Psoas muscle (tissue), 8 donors: ENCODE measurements around the gene DOCK3. TPM values are rescaled to one million over a fixed set of nuclear protein-coding genes. Genes with fewer than 3 reads are reported as not detected.

Source experiments
- ATAC-seq, 4 donors: fragments of 200-7000 bp; cut with Tn5 transposase; one replicate each; pipeline ENCODE4 v1.9.1; 2020; ENCODE audit warnings: moderate library complexity in 3 of 4, mild to moderate bottlenecking in 2 of 4
- DNase-seq, 2 donors: peaks; one replicate each; pipeline ENCODE4 v3.0.0-alpha.2; 2020
- H3K27ac ChIP-seq: fragments of 200-600 bp; one replicate; pipeline ENCODE4 v1.8.0; 2022
- H3K27me3 ChIP-seq, 3 donors: fragments of 200-600 bp in 1 of 3; one replicate each; pipeline versions ENCODE4 v1.6.1 to v1.8.0; 2013 to 2022; ENCODE audit warnings: low read length in 2 of 3, mild to moderate bottlenecking in 2 of 3, moderate library complexity in 1 of 3; ENCODE audit not compliant: insufficient read depth in 3 of 3
- H3K36me3 ChIP-seq, 2 donors: fragments of 200-600 bp in 1 of 2; one replicate each; pipeline versions ENCODE4 v1.6.1 to v1.8.0; 2013 to 2022; ENCODE audit warnings: low read depth in 1 of 2, mild to moderate bottlenecking in 1 of 2, moderate library complexity in 1 of 2; ENCODE audit not compliant: insufficient read depth in 1 of 2
- H3K4me1 ChIP-seq: fragments of 200-600 bp; one replicate; pipeline ENCODE4 v1.8.0; 2022
- H3K4me3 ChIP-seq: fragments of 200-600 bp; one replicate; pipeline ENCODE4 v1.8.0; 2022; ENCODE audit warnings: mild to moderate bottlenecking
- H3K9me3 ChIP-seq: fragments of 200-600 bp; one replicate; pipeline ENCODE4 v1.8.0; 2022
- WGBS, 3 donors: extraction: QIAGEN DNeasy Blood & Tissue Kit; methylation state at CpG; one replicate each; pipeline versions ENCODE4 v1.1.6 to v1.1.7; 2013; 5-methylcytosine and 5-hydroxymethylcytosine counted together
- intact Hi-C, 2 donors: fragments of 100-400 bp; cut with DNase I; formaldehyde crosslinking; loops; one replicate each; pipeline versions ENCODE4 v1.11.0 to v1.14.2; 2022
- long read RNA-seq, 2 donors: library from polyadenylated mRNA; unstranded; transcript quantifications; one replicate each; pipeline ENCODE4 v2.0.0, GENCODE V29; 2021
- polyA plus RNA-seq, 3 donors: library from polyadenylated mRNA; stranded (reverse); fragments of 200-250 nt; gene quantifications; one replicate each; pipeline ENCODE4 v1.2.3, GENCODE V29; 2013
- total RNA-seq, 4 donors: library from RNA; stranded (reverse); fragmentation: NEBNext Ultra II Directional in 2 of 4; extraction: Animal tissue kit (Norgen Biotek cat#: 25700) in 2 of 4; gene quantifications; one replicate each; pipeline versions ENCODE4 v1.2.1 to v1.2.4, GENCODE V29; 2021 to 2023
- TF ChIP-seq, protein P1 (sequence below): fragments of 200-600 bp; IDR thresholded peaks from one replicate; pipeline ENCODE4 v1.8.0; 2022; ENCODE audit warnings: antibody characterized with exemption
- donor health status: healthy with polysubstance abuse.
- donor health status: DM: no; HTN: no; CAD: no; lungs with moderate emphysema.
- donor health status: Bipolar disorder and iron deficiency.
- donor health status: healthy.
- donor health status: DM: yes; HTN: yes; CAD: no.
- donor health status: DM: no; HTN: no; CAD: no.
- donor health status: DM: no; HTN: no; CAD: no.
- donor health status: DM: yes; HTN: yes; CAD: no.

DOCK3 gene
- total RNA-seq (under 1 TPM; 0.46 to 0.91 (median 0.88) TPM), polyA plus RNA-seq (under 1 TPM; 0.01 to 0.91 (median 0.21) TPM)
- long read RNA-seq, donor 1, result 0 reads
- long read RNA-seq, donor 2, partial matches to known transcripts, result 0 of 1 reads
- long read RNA-seq, donor 2, other reads (novel, unspliced or antisense), result 1 of 1 reads

GRCh38 chr3:50674349-50675178 is at the start of gene DOCK3:
TSS of gene DOCK3 (plus strand) at chr3:50674927. CDS start at chr3:50675264, 337 bp downstream.
- ATAC-seq (peak; percentile 85 to 94 (median 90)), DNase-seq (peak; percentile 69 to 80)
- H3K4me3 ChIP-seq, result peak within 1 kb of the TSS; percentile 65
- no peaks in the 10 kb centered on the region for H3K36me3 ChIP-seq
- H3K27ac ChIP-seq, result no peak within 1 kb of the TSS
- no peaks in the 10 kb centered on the region for H3K4me1 ChIP-seq
- no peaks in the 10 kb centered on the region for H3K9me3 ChIP-seq
- TF ChIP-seq, protein P1, sequence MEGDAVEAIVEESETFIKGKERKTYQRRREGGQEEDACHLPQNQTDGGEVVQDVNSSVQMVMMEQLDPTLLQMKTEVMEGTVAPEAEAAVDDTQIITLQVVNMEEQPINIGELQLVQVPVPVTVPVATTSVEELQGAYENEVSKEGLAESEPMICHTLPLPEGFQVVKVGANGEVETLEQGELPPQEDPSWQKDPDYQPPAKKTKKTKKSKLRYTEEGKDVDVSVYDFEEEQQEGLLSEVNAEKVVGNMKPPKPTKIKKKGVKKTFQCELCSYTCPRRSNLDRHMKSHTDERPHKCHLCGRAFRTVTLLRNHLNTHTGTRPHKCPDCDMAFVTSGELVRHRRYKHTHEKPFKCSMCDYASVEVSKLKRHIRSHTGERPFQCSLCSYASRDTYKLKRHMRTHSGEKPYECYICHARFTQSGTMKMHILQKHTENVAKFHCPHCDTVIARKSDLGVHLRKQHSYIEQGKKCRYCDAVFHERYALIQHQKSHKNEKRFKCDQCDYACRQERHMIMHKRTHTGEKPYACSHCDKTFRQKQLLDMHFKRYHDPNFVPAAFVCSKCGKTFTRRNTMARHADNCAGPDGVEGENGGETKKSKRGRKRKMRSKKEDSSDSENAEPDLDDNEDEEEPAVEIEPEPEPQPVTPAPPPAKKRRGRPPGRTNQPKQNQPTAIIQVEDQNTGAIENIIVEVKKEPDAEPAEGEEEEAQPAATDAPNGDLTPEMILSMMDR, result no peak
- intact Hi-C loops, result no loop called here
- 3 to 6% (median 6%) methylated on average over 34 to 89 of the region's 89 CpGs for WGBS, 3 donors
- H3K27me3 ChIP-seq, result peaks cover 4 to 27% (median 9%) of the 10 kb centered on the region in 3 donors

GRCh38 chr3:50625231-50626182 is 49.2 kb upstream of the DOCK3 start:
- intact Hi-C loops, result no loop called here
- DNase-seq (peak; percentile 79 to 95), ATAC-seq (peak; percentile 74 to 81 (median 78))

DNA sequence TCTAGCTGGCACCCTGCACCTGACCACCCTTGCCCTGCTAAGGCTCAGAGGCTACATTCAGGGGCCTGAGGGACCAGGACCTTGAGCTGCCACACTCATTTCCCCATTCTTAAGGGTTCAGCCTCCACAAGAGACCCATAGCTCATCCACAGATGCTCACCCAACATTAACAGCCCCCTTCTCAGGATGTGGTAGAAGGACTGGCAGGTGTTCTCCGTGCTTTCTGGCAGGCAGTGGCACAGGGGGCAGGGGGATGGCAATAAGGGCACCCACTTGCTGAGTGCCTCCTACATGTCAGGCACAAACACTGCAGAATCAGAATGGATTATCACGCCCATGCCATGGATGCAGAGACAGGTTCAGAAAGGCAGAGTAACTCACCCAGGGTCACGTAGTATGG is 48.3 kb upstream of the DOCK3 start:
- H3K4me3 ChIP-seq, result no peak overlapping the region
- peaks cover 83% of the 10 kb centered on the region for H3K4me1 ChIP-seq
- intact Hi-C loops, result no loop called here
- peak overlapping the region; percentile 88 for H3K27ac ChIP-seq
- TF ChIP-seq, protein P1, result no peak
- ATAC-seq (no peak), DNase-seq (no peak)
- 60 to 85% (median 65%) methylated on average over 3 of the region's 3 CpGs for WGBS, 3 donors
- H3K27me3 ChIP-seq, result no peaks in the 10 kb centered on the region
- no peaks in the 10 kb centered on the region for H3K9me3 ChIP-seq
- H3K36me3 ChIP-seq, result peaks cover 0 to 13% of the 10 kb centered on the region in 2 donors

More at GRCh38 chr3:50625231-50626182, 49.2 kb upstream of the DOCK3 start:
- H3K27me3 ChIP-seq, result no peaks in the 10 kb centered on the region
- peak overlapping the region; percentile 35 for H3K4me3 ChIP-seq
- TF ChIP-seq, protein P1, result no peak
- peaks cover 0 to 13% of the 10 kb centered on the region in 2 donors for H3K36me3 ChIP-seq
- WGBS, 3 donors, result 32 to 45% (median 38%) methylated on average over 18 of the region's 18 CpGs
- H3K9me3 ChIP-seq, result no peaks in the 10 kb centered on the region
- peaks cover 85% of the 10 kb centered on the region for H3K4me1 ChIP-seq
- peak overlapping the region; percentile 88 for H3K27ac ChIP-seq

DNA sequence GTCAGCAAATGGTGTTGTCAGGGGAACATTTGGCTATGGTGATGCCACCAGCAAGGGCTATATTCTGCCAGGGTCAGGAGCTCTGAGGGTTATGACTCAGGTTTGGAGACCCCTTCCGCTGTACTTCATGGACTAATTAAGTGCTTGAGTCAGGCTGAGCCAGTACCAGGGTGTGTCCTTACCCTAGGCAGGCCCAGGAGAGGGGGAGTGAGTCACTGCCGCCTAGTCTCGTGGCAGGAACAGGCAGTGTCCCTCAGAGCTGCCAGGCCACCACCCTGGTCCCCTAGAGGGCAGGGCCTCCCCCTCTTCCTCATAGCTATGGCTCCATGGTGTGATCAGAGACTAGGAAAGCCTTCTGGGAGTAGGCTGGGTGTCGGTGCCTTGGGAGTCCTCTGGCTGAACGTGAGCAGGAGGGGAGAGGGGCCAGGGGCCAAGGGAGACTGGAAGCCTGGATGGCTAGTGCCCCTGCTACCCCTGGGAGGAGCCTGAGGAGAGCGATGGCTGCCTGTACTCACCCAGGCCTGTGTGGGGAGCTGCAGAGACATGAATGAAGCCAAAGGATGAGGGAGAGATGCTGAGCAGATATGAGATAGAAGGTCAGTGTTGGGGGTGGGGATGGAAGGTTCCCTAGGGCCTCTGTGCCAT is 47.2 kb upstream of the DOCK3 start:
- 27 to 52% (median 30%) methylated on average over 6 of the region's 6 CpGs for WGBS, 3 donors
- Histone ChIP-seq H3K27me3 (no peaks in the 10 kb centered on the region), H3K4me3 (no peak overlapping the region), H3K4me1 (peaks cover 85% of the 10 kb centered on the region), H3K27ac (peak overlapping the region; percentile 88), H3K36me3 (peaks cover 0 to 3% of the 10 kb centered on the region in 2 donors), H3K9me3 (no peaks in the 10 kb centered on the region)
- intact Hi-C loops, result no loop called here
- ATAC-seq, result peak; percentile 80 to 88 (median 83)
- TF ChIP-seq, protein P1, result peak; percentile 28
- DNase-seq, result peak; percentile 83 to 95
